Lower leg skin (tissue), 4 donors: ENCODE measurements around the gene UNC79. TPM values are rescaled to one million over a fixed set of nuclear protein-coding genes. Genes with fewer than 3 reads are reported as not detected.

Experiments
- DNase-seq, 2 donors: peaks; one replicate each; pipeline ENCODE4 v3.0.0-alpha.2; 2019; ENCODE audit warnings: low spot score in 2 of 2
- H3K4me3 ChIP-seq: fragments of 200-600 bp; sonication (generic); 2 replicates; pipeline ENCODE4 v1.5.1; 2017; ENCODE audit warnings: mild to moderate bottlenecking, low read depth; ENCODE audit not compliant: poor library complexity, severe bottlenecking
- POLR2A ChIP-seq, 2 donors: fragments of 450-650 bp; IDR thresholded peaks; one replicate each; pipeline ENCODE4 v1.6.1; 2016 to 2017; ENCODE audit warnings: antibody characterized with exemption in 2 of 2, mild to moderate bottlenecking in 1 of 2, moderate library complexity in 1 of 2
- WGBS, 2 donors: methylation state at CpG; one replicate each; pipeline ENCODE4 v1.1.5; 2018; 5-methylcytosine and 5-hydroxymethylcytosine counted together
- intact Hi-C: fragments of 100-400 bp; cut with DNase I; formaldehyde crosslinking; loops from one replicate; pipeline ENCODE4 v1.15.0; 2023; ENCODE audit warnings: low total_unique reads
- total RNA-seq, 4 donors: library from RNA; depleted of rRNA; stranded (reverse); fragments of >200 nt; gene quantifications; one replicate each; pipeline ENCODE4 v1.1.0, GENCODE V29; 2016
- TF ChIP-seq, protein P1 (sequence below), 3 donors: fragments of 450-650 bp; IDR thresholded peaks; one replicate each; pipeline ENCODE4 v1.5.1; 2016; ENCODE audit warnings: antibody characterized with exemption in 3 of 3, mild to moderate bottlenecking in 3 of 3, moderate library complexity in 2 of 3

Gene UNC79
- total RNA-seq, 4 donors from 2014 or later = 0.06 to 0.27 TPM; not detected in 2

DNA sequence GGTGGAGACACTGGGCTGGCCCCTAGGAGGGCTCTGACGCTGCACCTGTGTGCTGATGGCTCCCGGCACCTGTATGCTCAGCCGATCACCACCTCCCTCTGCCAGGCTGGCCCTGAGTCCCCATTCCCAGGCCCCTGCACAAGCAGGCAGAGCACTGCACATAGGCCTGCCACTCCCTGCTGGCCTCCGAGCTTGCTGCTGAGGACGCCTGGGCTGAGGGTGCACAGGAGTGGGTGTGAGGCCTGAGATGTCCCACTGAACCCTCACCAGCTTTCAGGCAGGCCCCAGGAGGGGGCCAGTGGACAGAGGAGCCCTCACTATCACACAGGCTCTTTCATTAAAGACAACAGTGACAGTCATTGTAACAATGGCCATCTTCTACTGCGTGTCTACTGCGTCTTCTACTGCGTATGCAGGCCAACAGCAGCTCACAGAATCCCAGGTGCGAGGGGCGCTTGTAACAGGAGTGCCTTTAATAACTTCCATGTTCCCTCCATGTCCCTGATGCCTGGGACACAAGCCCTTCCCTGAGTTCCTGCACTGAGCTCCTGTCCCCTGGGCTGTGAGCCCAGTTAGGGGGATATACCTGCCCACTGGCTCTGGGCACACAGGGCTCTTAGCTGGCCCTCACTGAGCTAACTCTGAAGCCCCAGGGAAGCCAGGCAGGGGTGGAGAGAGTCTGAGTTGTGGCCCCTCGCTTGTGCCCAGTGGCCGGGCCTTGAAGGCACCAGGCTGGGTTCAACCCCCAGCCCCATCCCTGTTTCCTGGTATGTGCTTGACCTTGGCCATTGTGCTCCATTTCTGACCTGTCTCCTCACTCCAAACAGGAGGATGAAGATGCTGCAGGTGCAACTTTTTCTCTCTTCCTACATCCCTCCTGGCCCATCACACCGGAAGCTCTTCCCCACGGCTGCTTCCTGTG, 286.3 kb downstream of the UNC79 start:
- no peak for TF ChIP-seq POLR2A (IDR thresholded peaks at IDR 0.05)
- TF ChIP-seq, protein P1, sequence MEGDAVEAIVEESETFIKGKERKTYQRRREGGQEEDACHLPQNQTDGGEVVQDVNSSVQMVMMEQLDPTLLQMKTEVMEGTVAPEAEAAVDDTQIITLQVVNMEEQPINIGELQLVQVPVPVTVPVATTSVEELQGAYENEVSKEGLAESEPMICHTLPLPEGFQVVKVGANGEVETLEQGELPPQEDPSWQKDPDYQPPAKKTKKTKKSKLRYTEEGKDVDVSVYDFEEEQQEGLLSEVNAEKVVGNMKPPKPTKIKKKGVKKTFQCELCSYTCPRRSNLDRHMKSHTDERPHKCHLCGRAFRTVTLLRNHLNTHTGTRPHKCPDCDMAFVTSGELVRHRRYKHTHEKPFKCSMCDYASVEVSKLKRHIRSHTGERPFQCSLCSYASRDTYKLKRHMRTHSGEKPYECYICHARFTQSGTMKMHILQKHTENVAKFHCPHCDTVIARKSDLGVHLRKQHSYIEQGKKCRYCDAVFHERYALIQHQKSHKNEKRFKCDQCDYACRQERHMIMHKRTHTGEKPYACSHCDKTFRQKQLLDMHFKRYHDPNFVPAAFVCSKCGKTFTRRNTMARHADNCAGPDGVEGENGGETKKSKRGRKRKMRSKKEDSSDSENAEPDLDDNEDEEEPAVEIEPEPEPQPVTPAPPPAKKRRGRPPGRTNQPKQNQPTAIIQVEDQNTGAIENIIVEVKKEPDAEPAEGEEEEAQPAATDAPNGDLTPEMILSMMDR (IDR thresholded peaks at IDR 0.05) = no peak
- 86% methylated on average over 9 to 14 of the region's 14 CpGs for WGBS, 2 donors
- peak in 1 of 2 donors; percentile 50 for DNase-seq
- intact Hi-C loops = no loop called here
- H3K4me3 ChIP-seq = no peak overlapping the region

DNA sequence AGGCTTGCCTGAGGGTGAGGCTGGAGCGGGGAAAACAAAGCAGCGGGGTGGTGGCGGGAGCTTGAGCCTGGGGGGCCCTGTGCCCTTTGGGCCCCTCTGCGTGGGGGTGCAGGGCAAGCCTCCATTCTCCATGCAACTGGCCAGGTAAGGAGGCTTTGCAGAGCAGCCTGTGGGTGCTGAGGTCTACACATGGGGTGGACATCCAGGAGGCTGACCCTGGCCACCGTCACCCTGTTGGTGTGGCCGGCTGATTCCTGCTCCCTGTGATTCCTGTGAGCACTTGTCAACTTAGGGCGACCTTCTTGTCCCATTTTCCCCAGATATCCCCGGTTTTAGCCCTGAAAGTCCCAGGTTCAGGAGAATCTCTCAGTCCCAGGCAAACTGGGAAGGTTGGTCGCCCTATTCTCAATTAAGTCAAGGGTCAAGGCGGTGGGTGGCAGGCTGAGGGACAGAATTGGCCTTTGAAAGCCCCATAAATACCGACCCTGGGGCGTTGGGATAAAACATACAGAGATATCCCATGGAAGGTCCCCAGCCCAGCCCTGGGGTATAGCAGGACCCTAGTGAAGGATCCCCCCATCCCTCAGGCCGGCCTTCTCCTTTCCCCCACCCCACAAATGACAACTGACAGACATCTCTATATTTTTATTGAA, 287.1 kb downstream of the UNC79 start:
- H3K4me3 ChIP-seq = no peak overlapping the region
- no peak for TF ChIP-seq POLR2A (IDR thresholded peaks at IDR 0.05)
- TF ChIP-seq, protein P1 (IDR thresholded peaks at IDR 0.05) = no peak
- peak in 1 of 2 donors; percentile 76 for DNase-seq
- intact Hi-C loops = no loop called here
- 86 to 89% methylated on average over 12 to 13 of the region's 13 CpGs for WGBS, 2 donors

DNA sequence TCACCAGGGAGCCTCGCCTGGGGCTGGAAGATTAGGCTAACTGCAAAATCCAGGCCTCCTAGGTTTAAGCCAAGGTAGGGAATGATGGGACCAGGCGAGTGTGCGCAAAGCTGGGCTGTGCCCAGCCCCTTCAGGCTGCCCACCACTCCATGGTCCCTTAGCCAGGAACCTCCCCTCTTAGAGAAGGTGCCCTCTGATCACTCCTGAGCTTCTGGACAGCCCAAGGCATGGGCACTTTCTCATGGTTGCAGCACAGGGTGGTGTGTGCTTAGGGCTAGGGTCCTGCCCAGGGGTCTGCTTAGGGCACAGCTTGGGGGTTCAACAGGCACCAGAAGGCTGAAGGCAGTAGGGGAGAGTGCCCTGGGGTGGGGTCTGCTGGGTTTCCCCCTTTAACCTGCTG, 288.5 kb downstream of the UNC79 start:
- intact Hi-C loops = no loop called here
- 91 to 93% methylated on average over 3 of the region's 3 CpGs for WGBS, 2 donors
- no peak overlapping the region for H3K4me3 ChIP-seq
- DNase-seq = peak in 1 of 2 donors; percentile 77
- TF ChIP-seq POLR2A (IDR thresholded peaks at IDR 0.05) = no peak
- TF ChIP-seq, protein P1 (IDR thresholded peaks at IDR 0.05) = no peak

DNA sequence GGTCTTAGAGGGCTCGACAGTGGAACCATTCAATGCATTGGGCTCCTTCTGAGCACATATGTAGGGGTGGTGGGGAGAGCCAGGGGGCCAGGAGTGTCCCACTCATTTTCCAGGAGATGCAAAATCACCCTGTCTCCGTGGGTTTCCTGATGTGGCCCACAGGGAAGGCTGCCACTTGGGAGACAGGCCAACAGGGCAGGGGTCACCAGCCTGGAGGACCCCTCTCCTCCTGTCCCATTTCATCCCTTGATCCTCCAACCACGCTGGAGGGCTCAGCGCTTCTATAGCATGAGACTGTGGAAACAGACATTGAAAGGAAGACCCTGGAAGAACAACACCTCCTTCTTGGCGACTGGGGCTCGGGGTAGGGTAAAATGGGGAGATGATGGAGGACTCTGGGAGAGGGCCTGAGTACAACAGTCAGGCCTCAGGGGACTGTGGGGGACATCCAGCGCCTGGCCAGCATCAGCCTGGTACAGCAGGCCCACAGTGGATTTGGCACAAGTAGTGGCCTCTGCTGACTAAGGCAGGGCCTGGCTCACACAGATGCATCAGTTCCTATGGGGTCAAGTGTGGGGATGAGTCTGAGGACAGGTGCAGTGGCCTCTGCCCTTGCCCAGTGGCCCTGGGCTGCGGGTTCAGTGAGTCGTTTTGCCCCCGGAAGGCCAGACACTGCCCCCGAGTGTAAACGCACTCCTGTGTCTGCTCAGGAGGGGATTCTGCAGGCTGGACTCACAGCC, 289.5 kb downstream of the UNC79 start:
- intact Hi-C loops = no loop called here
- DNase-seq = peak in 1 of 2 donors; percentile 80
- WGBS, 2 donors = 82 to 90% methylated on average over 11 to 12 of the region's 12 CpGs

DNA sequence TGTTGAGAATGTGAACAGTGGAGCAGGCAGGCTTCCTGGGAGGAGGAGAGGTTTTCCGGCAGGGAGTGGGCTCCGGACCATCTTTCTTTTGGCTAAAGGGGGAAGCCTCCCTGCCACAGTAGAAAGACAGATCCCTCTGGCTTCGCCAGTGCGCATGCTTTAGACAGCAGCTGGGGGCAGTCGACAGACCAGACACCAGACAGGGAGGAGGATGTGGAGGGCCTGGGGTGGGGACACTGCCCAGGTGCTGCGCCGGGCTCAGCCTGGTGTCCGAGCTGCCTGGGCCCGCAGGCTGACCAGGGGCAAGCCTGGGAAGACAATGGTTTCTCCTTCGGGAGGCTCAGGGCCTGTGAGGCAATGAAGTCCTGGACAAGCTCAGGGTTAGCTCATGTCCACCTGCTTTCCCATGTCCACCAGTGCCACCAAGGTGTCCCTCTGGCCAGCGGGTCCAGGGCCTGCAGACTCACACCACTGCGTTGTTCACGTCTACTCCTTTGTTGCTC, 290.3 kb downstream of the UNC79 start:
- no peak overlapping the region for H3K4me3 ChIP-seq
- 85 to 95% methylated on average over 13 of the region's 13 CpGs for whole genome bisulfite sequencing, 2 donors
- DNase-seq = peak in 1 of 2 donors; percentile 62
- TF ChIP-seq, protein P1 (IDR thresholded peaks at IDR 0.05) = no peak
- TF ChIP-seq POLR2A (IDR thresholded peaks at IDR 0.05) = no peak
- intact Hi-C loops = no loop called here

More for the DNA sequence above, 289.5 kb downstream of the UNC79 start:
- TF ChIP-seq, protein P1 (IDR thresholded peaks at IDR 0.05) = no peak
- TF ChIP-seq POLR2A (IDR thresholded peaks at IDR 0.05) = no peak
- H3K4me3 ChIP-seq = no peak overlapping the region
